C4-2B (cell line): ENCODE measurements around the gene FYB2.

ENCODE experiments used
- H3K27ac ChIP-seq: fragments of 450-650 bp; 2 replicates; pipeline ENCODE4 v1.5.1; 2017
- CTCF ChIP-seq: fragments of 450-650 bp; conservative IDR thresholded peaks from 2 replicates; pipeline ENCODE4 v1.5.1; 2017; ENCODE audit warnings: mild to moderate bottlenecking
- ZFX ChIP-seq: fragments of 450-650 bp; IDR thresholded peaks from 2 replicates; pipeline ENCODE4 v1.6.1; 2017

Gene FYB2

GRCh38 chr1:56859287-56859686 lies 40.1 kb upstream of the FYB2 start:
- TF ChIP-seq ZFX = no peak
- TF ChIP-seq CTCF = no peak
- H3K27ac ChIP-seq = no peak overlapping the region

- H3K27ac ChIP-seq = no peak overlapping the region
- TF ChIP-seq ZFX = no peak
- TF ChIP-seq CTCF = no peak
These were observed 37.0 kb upstream of the FYB2 start for GRCh38 chr1:56856186-56856585.

GRCh38 chr1:56855190-56855589 lies 36.0 kb upstream of the FYB2 start:
- no peak overlapping the region for H3K27ac ChIP-seq
- TF ChIP-seq ZFX (no peak), CTCF (no peak)

DNA sequence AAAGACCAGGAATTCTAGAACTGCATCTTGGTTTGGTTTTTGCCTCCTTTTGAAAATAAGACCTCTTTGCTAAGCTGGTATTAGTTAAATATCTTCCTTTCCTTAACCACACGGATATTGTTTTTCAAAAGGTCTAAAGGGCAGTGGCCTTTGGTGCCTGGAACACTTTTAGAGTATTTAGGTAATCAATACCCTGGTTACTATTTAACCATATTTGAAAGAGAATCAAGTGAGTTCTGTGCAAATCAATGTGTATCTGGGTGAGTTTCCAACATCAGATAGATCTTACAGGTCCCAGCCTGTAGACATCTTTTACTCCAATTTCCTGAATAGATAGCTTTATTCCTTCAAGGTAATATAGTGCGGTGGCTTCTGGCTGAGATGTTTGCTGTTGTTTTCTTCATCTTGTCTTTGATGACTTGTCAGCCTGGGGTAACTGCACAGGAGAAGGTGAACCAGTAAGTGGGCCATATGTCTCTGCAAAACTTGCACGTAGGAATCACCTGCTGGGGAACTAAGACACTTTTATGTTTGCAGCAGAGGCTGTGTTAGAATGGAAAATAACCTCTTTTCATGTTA lies 35.4 kb upstream of the FYB2 start, which contains the start of gene C8A:
Gene C8A, plus strand, starts transcription at position 277 of the 579 bp plus-strand sequence. Its CDS starts 105 bp downstream, at position 382.
- TF ChIP-seq ZFX = no peak
- no peak for TF ChIP-seq CTCF

DNA sequence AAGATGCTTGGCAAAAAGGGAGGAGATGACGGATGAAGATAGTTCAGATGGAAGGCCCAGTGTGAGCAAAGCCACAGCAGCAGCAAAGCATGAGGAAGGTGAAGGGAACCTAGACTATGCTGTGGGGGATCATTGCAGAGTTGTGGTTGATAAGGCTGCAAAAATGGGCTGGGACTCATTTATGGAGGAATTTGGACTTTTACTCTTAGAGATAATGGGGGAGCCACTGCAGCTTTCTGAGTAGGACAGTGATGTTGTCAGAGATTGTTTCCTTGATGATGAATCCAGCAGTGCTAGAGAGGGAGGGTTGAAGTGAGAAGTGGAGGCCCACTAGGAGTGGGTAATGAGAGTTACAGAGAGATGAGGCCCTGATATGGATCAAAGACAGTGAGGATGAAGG lies 33.3 kb upstream of the FYB2 start:
- TF ChIP-seq ZFX = no peak
- no peak for TF ChIP-seq CTCF
- H3K27ac ChIP-seq = no peak overlapping the region

More for the DNA sequence above, 35.4 kb upstream of the FYB2 start, which contains the start of gene C8A:
- H3K27ac ChIP-seq = no peak within 1 kb of the TSS

GRCh38 chr1:56850922-56851321 lies 31.7 kb upstream of the FYB2 start:
- TF ChIP-seq CTCF (no peak), ZFX (no peak)
- H3K27ac ChIP-seq = no peak overlapping the region

DNA sequence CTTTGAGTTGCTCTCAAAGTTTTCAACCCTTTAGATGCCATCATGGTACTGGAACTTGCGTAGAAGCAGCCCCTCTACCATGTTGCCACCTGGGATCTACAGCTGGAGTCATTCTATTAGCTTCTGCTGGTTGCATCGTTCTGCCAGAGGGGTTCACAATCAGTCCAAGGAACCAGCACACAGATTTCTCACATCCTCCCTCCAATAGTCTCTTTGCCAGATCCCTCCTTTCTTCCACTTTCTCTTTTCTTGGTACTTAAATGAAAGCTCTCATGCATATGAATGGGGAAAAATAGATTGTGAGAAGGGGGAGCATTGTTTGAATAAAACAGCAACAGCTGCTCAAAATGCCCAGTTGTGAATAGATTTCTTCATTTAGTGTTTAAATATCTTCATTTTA lies 31.2 kb upstream of the FYB2 start:
- H3K27ac ChIP-seq = no peak overlapping the region
- TF ChIP-seq CTCF (no peak), ZFX (no peak)
